Esophagus squamous epithelium (tissue), 4 donors: ENCODE results near the gene EIF2AK3.

Source experiments
- POLR2A ChIP-seq, 4 donors: fragments of 450-650 bp; IDR thresholded peaks; one replicate each; pipeline ENCODE4 v1.6.1; 2017; ENCODE audit warnings: antibody characterized with exemption in 4 of 4, mild to moderate bottlenecking in 4 of 4, moderate library complexity in 3 of 4
- TF ChIP-seq, protein P1 (sequence below), 6 experiments: fragments of 450-650 bp in 4 of 6; fragments of 200-600 bp in 2 of 6; sonication (generic) in 2 of 6; IDR thresholded peaks; one replicate each; pipeline ENCODE4 v1.5.1; 2016 to 2019; ENCODE audit warnings: antibody characterized with exemption in 6 of 6, mild to moderate bottlenecking in 4 of 6, moderate library complexity in 4 of 6

GRCh38 chr2:88657131-88657530, 29.9 kb upstream of the EIF2AK3 start:
- TF ChIP-seq, protein P1, sequence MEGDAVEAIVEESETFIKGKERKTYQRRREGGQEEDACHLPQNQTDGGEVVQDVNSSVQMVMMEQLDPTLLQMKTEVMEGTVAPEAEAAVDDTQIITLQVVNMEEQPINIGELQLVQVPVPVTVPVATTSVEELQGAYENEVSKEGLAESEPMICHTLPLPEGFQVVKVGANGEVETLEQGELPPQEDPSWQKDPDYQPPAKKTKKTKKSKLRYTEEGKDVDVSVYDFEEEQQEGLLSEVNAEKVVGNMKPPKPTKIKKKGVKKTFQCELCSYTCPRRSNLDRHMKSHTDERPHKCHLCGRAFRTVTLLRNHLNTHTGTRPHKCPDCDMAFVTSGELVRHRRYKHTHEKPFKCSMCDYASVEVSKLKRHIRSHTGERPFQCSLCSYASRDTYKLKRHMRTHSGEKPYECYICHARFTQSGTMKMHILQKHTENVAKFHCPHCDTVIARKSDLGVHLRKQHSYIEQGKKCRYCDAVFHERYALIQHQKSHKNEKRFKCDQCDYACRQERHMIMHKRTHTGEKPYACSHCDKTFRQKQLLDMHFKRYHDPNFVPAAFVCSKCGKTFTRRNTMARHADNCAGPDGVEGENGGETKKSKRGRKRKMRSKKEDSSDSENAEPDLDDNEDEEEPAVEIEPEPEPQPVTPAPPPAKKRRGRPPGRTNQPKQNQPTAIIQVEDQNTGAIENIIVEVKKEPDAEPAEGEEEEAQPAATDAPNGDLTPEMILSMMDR (IDR thresholded peaks at IDR 0.05) = no peak
- TF ChIP-seq POLR2A (IDR thresholded peaks at IDR 0.05) = no peak
